ENCODE results near the gene NR4A1.
A peak's percentile ranks its signal among the peaks of the same experiment; 100 is the strongest.

NR4A1 gene

DNA sequence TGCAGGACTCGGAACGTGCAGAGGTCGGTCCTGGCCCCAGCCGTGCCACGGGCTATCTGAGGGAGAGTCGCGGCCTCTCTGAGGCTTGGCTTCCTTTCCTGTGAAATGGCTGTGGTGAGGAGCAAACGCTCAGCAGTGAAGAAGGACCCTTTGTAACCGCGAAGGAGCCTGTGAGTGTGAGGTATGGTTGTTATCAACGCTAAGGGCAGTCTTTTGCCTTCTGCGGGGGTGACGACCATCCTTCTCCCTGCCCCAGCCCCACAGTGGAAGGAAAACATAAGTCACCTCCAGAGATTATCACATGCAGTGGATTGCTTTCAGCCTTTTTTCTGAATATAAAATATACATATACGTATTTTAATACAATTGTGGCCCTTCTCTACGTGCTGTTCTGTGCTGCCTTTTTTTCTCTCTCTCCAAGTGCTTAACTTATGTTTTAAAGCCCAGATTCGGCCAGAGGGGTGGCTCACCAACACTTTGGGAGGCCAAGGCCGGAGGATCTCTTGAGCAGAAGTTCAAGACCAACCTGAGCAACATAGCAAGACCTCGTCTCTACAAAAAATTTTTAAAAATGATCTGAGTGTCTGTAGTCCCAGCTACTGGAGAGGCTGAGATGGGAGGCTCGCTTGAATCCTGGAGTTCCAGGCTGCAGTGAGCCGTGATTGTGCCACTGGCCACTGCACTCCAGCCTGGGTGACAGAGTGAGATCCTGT is 27.1 kb upstream of the NR4A1 start:
- H3F3A ChIP-seq (ENCODE audit: low read depth): no peaks in the 10 kb centered on the region
- no peaks in the 10 kb centered on the region for H3K9me3 ChIP-seq (ENCODE audit: insufficient read depth, low read depth, low read length)
- H3K27me3 ChIP-seq (ENCODE audit: insufficient read depth, low read length, poor library complexity, severe bottlenecking): no peaks in the 10 kb centered on the region
- H3K9ac ChIP-seq (ENCODE audit: low read depth, low read length, poor library complexity, severe bottlenecking): peak overlapping the region; percentile 68
- peak overlapping the region; percentile 82 for H3K4me2 ChIP-seq (ENCODE audit: low read depth, low read length, poor library complexity, severe bottlenecking)
- H3K79me2 ChIP-seq (ENCODE audit: insufficient read depth, low read length): no peaks in the 10 kb centered on the region
- H3K36me3 ChIP-seq (ENCODE audit: insufficient read depth, low read length): no peaks in the 10 kb centered on the region
- peak overlapping the region; percentile 81 for H2AFZ ChIP-seq (ENCODE audit: low read length)
- no peak for TF ChIP-seq EZH2phosphoT487 (IDR thresholded peaks at IDR 0.05; ENCODE audit: borderline replicate concordance)
- TF ChIP-seq, protein P1, sequence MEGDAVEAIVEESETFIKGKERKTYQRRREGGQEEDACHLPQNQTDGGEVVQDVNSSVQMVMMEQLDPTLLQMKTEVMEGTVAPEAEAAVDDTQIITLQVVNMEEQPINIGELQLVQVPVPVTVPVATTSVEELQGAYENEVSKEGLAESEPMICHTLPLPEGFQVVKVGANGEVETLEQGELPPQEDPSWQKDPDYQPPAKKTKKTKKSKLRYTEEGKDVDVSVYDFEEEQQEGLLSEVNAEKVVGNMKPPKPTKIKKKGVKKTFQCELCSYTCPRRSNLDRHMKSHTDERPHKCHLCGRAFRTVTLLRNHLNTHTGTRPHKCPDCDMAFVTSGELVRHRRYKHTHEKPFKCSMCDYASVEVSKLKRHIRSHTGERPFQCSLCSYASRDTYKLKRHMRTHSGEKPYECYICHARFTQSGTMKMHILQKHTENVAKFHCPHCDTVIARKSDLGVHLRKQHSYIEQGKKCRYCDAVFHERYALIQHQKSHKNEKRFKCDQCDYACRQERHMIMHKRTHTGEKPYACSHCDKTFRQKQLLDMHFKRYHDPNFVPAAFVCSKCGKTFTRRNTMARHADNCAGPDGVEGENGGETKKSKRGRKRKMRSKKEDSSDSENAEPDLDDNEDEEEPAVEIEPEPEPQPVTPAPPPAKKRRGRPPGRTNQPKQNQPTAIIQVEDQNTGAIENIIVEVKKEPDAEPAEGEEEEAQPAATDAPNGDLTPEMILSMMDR (conservative IDR thresholded peaks at IDR 0.05; ENCODE audit: low read length): peak; percentile 36; the same call in 1 of the 2 replicates
- no peaks in the 10 kb centered on the region for H3K9me2 ChIP-seq (replicated peaks; ENCODE audit: low read depth, low read length)
- no peaks in the 10 kb centered on the region for H4K20me1 ChIP-seq (ENCODE audit: insufficient read depth, low read length, poor library complexity, severe bottlenecking)
- H3K4me3 ChIP-seq (ENCODE audit: low read length, poor library complexity, severe bottlenecking): peak overlapping the region; percentile 74
- H3K4me1 ChIP-seq (ENCODE audit: insufficient read depth, low read length, poor library complexity, severe bottlenecking): peaks cover 31% of the 10 kb centered on the region

DNA sequence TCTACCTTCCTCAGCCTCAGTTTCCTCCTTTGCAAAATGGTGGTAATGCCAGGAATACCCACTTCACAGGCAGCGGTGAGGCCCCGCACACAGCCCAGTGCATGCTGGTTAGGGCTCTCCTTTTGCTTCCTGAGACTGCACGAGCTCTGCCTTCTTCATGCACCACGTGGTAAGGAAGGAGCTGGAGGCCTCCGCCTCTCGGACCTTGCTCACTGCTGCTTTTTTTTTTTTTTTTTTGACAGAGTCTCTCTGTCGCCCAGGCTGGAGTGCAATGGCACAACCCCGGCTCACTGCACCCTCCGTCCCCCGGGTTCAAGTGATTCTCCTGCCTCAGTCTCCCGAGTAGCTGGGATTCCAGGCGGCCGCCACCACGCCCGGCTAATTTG is 26.4 kb upstream of the NR4A1 start:
- Histone ChIP-seq H3K36me3 (ENCODE audit: insufficient read depth, low read length) (no peaks in the 10 kb centered on the region), H3K9me2 (replicated peaks; ENCODE audit: low read depth, low read length) (no peaks in the 10 kb centered on the region), H3K4me2 (ENCODE audit: low read depth, low read length, poor library complexity, severe bottlenecking) (peak overlapping the region; percentile 82), H3K9ac (ENCODE audit: low read depth, low read length, poor library complexity, severe bottlenecking) (peak overlapping the region; percentile 68), H3K4me3 (ENCODE audit: low read length, poor library complexity, severe bottlenecking) (peak overlapping the region; percentile 74), H3K27me3 (ENCODE audit: insufficient read depth, low read length, poor library complexity, severe bottlenecking) (no peaks in the 10 kb centered on the region), H3K9me3 (ENCODE audit: insufficient read depth, low read depth, low read length) (no peaks in the 10 kb centered on the region), H3K4me1 (ENCODE audit: insufficient read depth, low read length, poor library complexity, severe bottlenecking) (peaks cover 31% of the 10 kb centered on the region), H3K79me2 (ENCODE audit: insufficient read depth, low read length) (no peaks in the 10 kb centered on the region), H4K20me1 (ENCODE audit: insufficient read depth, low read length, poor library complexity, severe bottlenecking) (no peaks in the 10 kb centered on the region), H3F3A (ENCODE audit: low read depth) (no peaks in the 10 kb centered on the region), H2AFZ (ENCODE audit: low read length) (peak overlapping the region; percentile 88; the same call in 1 of the 2 replicates)
- TF ChIP-seq EZH2phosphoT487 (IDR thresholded peaks at IDR 0.05; ENCODE audit: borderline replicate concordance): no peak
- TF ChIP-seq, protein P1 (conservative IDR thresholded peaks at IDR 0.05; ENCODE audit: low read length): no peak

DNA sequence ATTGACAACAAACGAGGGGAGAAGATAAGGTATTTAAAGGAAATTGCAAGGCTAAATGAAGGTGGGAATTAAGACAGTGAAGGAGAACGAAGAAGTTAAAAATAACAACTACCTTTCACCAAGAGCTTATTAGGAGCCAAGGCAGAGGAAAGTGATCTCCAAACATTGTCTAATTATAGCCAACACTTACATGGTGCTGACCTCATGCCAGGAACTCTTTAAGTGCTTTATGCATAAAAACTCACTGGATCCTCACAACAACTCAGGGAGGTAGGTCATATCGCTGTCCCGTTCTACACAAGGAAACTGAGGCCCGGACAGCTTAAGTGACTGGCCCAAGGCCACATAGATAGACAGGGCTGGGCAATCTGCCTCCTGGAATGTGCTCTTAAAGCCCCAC is 25.0 kb upstream of the NR4A1 start:
- no peaks in the 10 kb centered on the region for H4K20me1 ChIP-seq (ENCODE audit: insufficient read depth, low read length, poor library complexity, severe bottlenecking)
- peak overlapping the region; percentile 82 for H3K4me2 ChIP-seq (ENCODE audit: low read depth, low read length, poor library complexity, severe bottlenecking)
- H3K9ac ChIP-seq (ENCODE audit: low read depth, low read length, poor library complexity, severe bottlenecking): no peak overlapping the region
- H2AFZ ChIP-seq (ENCODE audit: low read length): no peak overlapping the region
- no peak for TF ChIP-seq EZH2phosphoT487 (IDR thresholded peaks at IDR 0.05; ENCODE audit: borderline replicate concordance)
- TF ChIP-seq, protein P1 (conservative IDR thresholded peaks at IDR 0.05; ENCODE audit: low read length): no peak
- H3K4me1 ChIP-seq (ENCODE audit: insufficient read depth, low read length, poor library complexity, severe bottlenecking): peaks cover 23% of the 10 kb centered on the region
- H3K27me3 ChIP-seq (ENCODE audit: insufficient read depth, low read length, poor library complexity, severe bottlenecking): no peaks in the 10 kb centered on the region
- H3F3A ChIP-seq (ENCODE audit: low read depth): no peaks in the 10 kb centered on the region
- no peaks in the 10 kb centered on the region for H3K9me3 ChIP-seq (ENCODE audit: insufficient read depth, low read depth, low read length)
- peak overlapping the region; percentile 74 for H3K4me3 ChIP-seq (ENCODE audit: low read length, poor library complexity, severe bottlenecking)
- no peaks in the 10 kb centered on the region for H3K9me2 ChIP-seq (replicated peaks; ENCODE audit: low read depth, low read length)
- H3K79me2 ChIP-seq (ENCODE audit: insufficient read depth, low read length): no peaks in the 10 kb centered on the region
- no peaks in the 10 kb centered on the region for H3K36me3 ChIP-seq (ENCODE audit: insufficient read depth, low read length)
